Stimulated activated CD8-positive, alpha-beta memory T cell treated with anti-CD3 and anti-CD28 coated beads, Interleukin-12 subunit alpha, Interleukin-12 subunit beta, amount 100 ng/mL, for 1 hour (primary cell): ENCODE data around the gene ZNF554.

Experiments
- DNase-seq: peaks from one replicate; pipeline ENCODE4 v3.0.0-alpha.2; 2020; ENCODE audit warnings: low read depth

Gene ZNF554

GRCh38 chr19:2819540-2820111 is at the start of gene ZNF554:
TSS of gene ZNF554 (plus strand) at chr19:2819868. CDS start at chr19:2820072, 204 bp downstream.
- peak; percentile 98 for DNase-seq

GRCh38 chr19:2770055-2771013 is 49.3 kb upstream of the ZNF554 start:
- no peak for DNase-seq

- DNase-seq = no peak
These were observed 47.6 kb upstream of the ZNF554 start for GRCh38 chr19:2771786-2772674.

- DNase-seq = no peak
These were observed 45.5 kb upstream of the ZNF554 start for GRCh38 chr19:2774083-2774679.

GRCh38 chr19:2774953-2775555 is 44.6 kb upstream of the ZNF554 start:
- no peak for DNase-seq

GRCh38 chr19:2775556-2776430 is 43.9 kb upstream of the ZNF554 start:
- peak; percentile 58 for DNase-seq

- no peak for DNase-seq
These were observed 41.5 kb upstream of the ZNF554 start for GRCh38 chr19:2777952-2778683.

GRCh38 chr19:2779121-2779740 is 40.4 kb upstream of the ZNF554 start:
- DNase-seq = no peak

GRCh38 chr19:2780284-2780683 is 39.4 kb upstream of the ZNF554 start:
- DNase-seq = no peak

GRCh38 chr19:2782329-2782935 is 37.2 kb upstream of the ZNF554 start:
- DNase-seq = no peak

GRCh38 chr19:2782936-2783780 is 36.5 kb upstream of the ZNF554 start, which contains the start of gene SGTA:
TSS of gene SGTA (minus strand) at chr19:2783273. CDS start at chr19:2769068, 14,205 bp downstream.
- peak; percentile 93 for DNase-seq

- no peak for DNase-seq
These were observed 35.9 kb upstream of the ZNF554 start for GRCh38 chr19:2783781-2784145.

- DNase-seq = peak; percentile 99
These were observed 34.2 kb upstream of the ZNF554 start, which contains the start of gene THOP1 for GRCh38 chr19:2785244-2785997. TSS of gene THOP1 (plus strand) at chr19:2785503. CDS start at chr19:2785663, 160 bp downstream.

- DNase-seq = no peak
These were observed 32.6 kb upstream of the ZNF554 start for GRCh38 chr19:2787115-2787514.

- no peak for DNase-seq
These were observed 31.4 kb upstream of the ZNF554 start for GRCh38 chr19:2788237-2788636.

GRCh38 chr19:2790194-2790556 is 29.5 kb upstream of the ZNF554 start:
- DNase-seq = no peak
